Activated CD4-positive, alpha-beta T cell treated with anti-CD3 and anti-CD28 coated beads for 36 hours (primary cell): ENCODE measurements around the gene SFXN3. TPM values are rescaled to one million over a fixed set of nuclear protein-coding genes. Genes with fewer than 3 reads are reported as not detected.

ENCODE experiments used
- ATAC-seq: fragments of 200-7000 bp; cut with Tn5 transposase; one replicate; pipeline ENCODE4 v1.10.0; 2021; ENCODE audit warnings: mild to moderate bottlenecking, moderate library complexity
- CTCF ChIA-PET: fragments of 350-600 bp; sonication (Branson Sonifier 250); formaldehyde crosslinking; loops from one replicate; lab custom pipeline; 2021; ENCODE audit warnings: antibody characterized with exemption; lab: Charles Lee
- POLR2A ChIA-PET: fragments of 350-600 bp; sonication (Branson Sonifier 250); formaldehyde crosslinking; loops from one replicate; lab custom pipeline; 2021; ENCODE audit warnings: antibody characterized with exemption, inconsistent platforms; lab: Charles Lee
- DNase-seq: peaks from one replicate; pipeline ENCODE4 v3.0.0-alpha.2; 2020
- H3K27ac Mint-ChIP-seq: one replicate; pipeline ENCODE4 v1.8.0; 2021; ENCODE audit warnings: mixed read lengths
- H3K27me3 Mint-ChIP-seq: one replicate; pipeline ENCODE4 v1.8.0; 2021; ENCODE audit warnings: mixed read lengths
- H3K36me3 Mint-ChIP-seq: one replicate; pipeline ENCODE4 v1.8.0; 2021; ENCODE audit warnings: low read depth, mixed read lengths
- H3K4me1 Mint-ChIP-seq: one replicate; pipeline ENCODE4 v1.8.0; 2021; ENCODE audit warnings: mixed read lengths
- H3K4me3 Mint-ChIP-seq: one replicate; pipeline ENCODE4 v1.8.0; 2021; ENCODE audit warnings: mild to moderate bottlenecking, moderate library complexity, mixed read lengths
- H3K9me3 Mint-ChIP-seq: one replicate; pipeline ENCODE4 v1.8.0; 2021; ENCODE audit warnings: low read depth, mixed read lengths
- intact Hi-C, 2 experiments: fragments of 100-400 bp; cut with DNase I in 1 of 2; cut with micrococcal nuclease in 1 of 2; formaldehyde crosslinking; loops; one replicate each; pipeline versions ENCODE4 v1.14.2 to v1.15.1; 2022 to 2024; cut with DNase I, micrococcal nuclease
- total RNA-seq, 2 experiments: library from RNA; stranded (reverse); gene quantifications; one replicate each; pipeline ENCODE4 v1.2.3, GENCODE V29; 2021

SFXN3 gene
- total RNA-seq, 2 experiments from 2014 or later, result 30.0 to 37.7 TPM

DNA sequence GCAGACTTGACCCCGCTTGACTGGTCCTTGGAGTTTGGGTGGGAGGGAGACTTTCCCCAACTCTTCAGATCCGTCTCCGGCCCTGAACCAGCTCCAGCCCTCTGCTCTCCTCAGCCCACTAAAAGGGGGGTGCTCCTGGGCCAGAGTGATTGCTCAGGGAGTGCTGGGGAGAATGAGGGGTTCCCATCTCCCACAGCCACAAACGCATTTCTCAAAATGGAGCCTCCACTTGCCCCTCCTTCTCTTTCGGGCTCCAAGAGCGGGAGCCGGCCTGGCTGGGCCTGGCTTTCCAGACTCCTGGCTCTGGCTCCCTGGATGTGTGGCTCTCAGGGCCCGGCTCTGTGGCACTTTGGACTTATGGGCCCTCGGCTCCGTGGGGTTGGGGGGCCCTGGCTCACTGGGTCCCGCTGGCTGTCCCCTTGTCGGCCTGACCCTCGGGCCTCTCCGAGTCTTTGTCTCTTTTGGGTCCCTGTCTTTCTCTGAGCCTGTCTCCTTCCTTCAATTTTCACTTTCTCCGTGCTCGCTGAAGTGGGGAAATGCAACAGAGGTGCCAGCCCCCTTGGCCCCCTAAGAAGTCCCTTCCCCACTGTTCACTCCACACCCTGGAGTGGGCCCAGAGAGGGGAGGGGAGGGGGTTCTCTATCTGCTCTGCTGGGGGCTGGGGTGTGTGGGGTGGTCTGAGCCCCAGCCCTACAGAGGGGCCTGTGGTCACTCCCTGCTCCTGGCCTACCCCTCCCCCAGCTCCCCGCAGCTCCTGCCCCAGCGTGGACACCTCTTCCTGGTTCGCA, 30.7 kb upstream of the SFXN3 start:
- no peaks in the 10 kb centered on the region for H3K9me3 Mint-ChIP-seq
- ChIA-PET POLR2A (no interaction called here), CTCF (interaction anchor here (1.1 to 4.1 kb wide), 2 partner anchors 11 to 17 kb away, joined by 6 to 73 read pairs; no protein-coding TSS in a partner anchor)
- no peaks in the 10 kb centered on the region for H3K36me3 Mint-ChIP-seq
- peaks cover 20% of the 10 kb centered on the region for H3K4me1 Mint-ChIP-seq
- intact Hi-C loops, result no loop called here
- no peaks in the 10 kb centered on the region for H3K27me3 Mint-ChIP-seq
- DNase-seq (no peak), ATAC-seq (no peak)
- H3K27ac Mint-ChIP-seq, result no peak overlapping the region
- peak overlapping the region; percentile 50 for H3K4me3 Mint-ChIP-seq

- DNase-seq (no peak), ATAC-seq (no peak)
- no peaks in the 10 kb centered on the region for H3K27me3 Mint-ChIP-seq
- H3K4me3 Mint-ChIP-seq, result peak overlapping the region; percentile 50
- H3K27ac Mint-ChIP-seq, result peak overlapping the region; percentile 27
- no peaks in the 10 kb centered on the region for H3K9me3 Mint-ChIP-seq
- peaks cover 20% of the 10 kb centered on the region for H3K4me1 Mint-ChIP-seq
- ChIA-PET CTCF (interaction anchor here (0.7 kb wide), 1 partner anchor 18 kb away, joined by 3 read pairs; no protein-coding TSS in a partner anchor), POLR2A (no interaction called here)
- intact Hi-C loops, result no loop called here
- H3K36me3 Mint-ChIP-seq, result no peaks in the 10 kb centered on the region
Measured at GRCh38 chr10:101000915-101001658, 29.9 kb upstream of the SFXN3 start.

DNA sequence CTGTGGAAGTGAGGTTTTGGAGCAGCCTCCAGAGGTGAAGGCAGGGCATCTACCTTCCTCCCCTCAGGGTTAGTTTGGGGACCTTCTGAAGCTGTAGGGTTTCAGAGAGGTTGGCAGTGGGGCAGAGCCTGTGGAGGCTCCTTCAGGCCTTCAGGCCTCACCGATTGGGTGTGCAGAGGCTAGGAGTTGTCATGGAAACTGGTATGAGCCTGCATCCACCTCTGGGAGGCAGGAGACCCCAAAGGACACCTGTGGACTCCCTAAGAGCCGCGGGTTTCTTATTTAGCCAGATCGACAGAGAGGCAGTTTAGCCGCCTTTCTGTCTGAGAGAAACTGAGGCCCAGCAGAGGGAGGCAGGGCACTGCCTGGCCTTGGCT, 29.4 kb upstream of the SFXN3 start:
- Mint-ChIP-seq H3K9me3 (no peaks in the 10 kb centered on the region), H3K4me1 (peaks cover 15% of the 10 kb centered on the region), H3K27ac (no peak overlapping the region), H3K27me3 (no peaks in the 10 kb centered on the region), H3K36me3 (no peaks in the 10 kb centered on the region), H3K4me3 (no peak overlapping the region)
- intact Hi-C loops, result no loop called here
- ChIA-PET POLR2A (no interaction called here), CTCF (interaction anchor here (0.7 kb wide), 1 partner anchor 17 kb away, joined by 3 read pairs; no protein-coding TSS in a partner anchor)
- ATAC-seq (no peak), DNase-seq (no peak)

- no peaks in the 10 kb centered on the region for H3K27me3 Mint-ChIP-seq
- CTCF ChIA-PET, result interaction anchor here (1.2 to 2.4 kb wide), 3 partner anchors 11 to 17 kb away, joined by 3 to 13 read pairs (median 4); no protein-coding TSS in a partner anchor
Measured at GRCh38 chr10:101002456-101002855, 28.6 kb upstream of the SFXN3 start.

DNA sequence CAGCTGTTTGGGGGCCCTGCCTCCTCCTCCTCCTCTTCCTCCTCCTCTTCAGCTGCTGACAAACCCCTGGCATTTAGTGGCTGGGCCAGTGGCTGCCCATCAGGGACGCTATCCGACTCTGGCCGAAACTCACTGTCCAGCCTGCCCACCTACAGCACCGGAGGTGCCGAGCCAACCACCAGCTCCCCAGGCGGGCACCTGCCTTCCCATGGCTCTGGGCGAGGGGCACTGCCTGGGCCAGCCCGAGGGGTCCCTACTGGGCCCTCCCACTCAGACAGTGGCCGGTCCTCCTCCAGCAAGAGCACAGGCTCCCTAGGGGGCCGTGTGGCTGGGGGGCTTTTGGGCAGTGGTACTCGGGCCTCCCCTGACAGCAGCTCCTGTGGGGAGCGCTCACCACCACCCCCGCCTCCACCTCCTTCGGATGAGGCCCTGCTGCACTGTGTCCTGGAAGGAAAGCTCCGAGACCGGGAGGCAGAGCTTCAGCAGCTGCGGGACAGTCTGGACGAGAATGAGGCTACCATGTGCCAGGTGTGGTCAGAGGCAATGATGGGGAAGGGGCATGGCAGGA, 27.3 kb upstream of the SFXN3 start:
- intact Hi-C loops, result no loop called here
- ChIA-PET POLR2A (no interaction called here), CTCF (interaction anchor here (0.7 to 2.4 kb wide), 10 partner anchors 11 to 958 kb away, joined by 3 to 13 read pairs (median 3); no protein-coding TSS in a partner anchor)
- Mint-ChIP-seq H3K4me3 (no peak overlapping the region), H3K4me1 (peaks cover 5% of the 10 kb centered on the region), H3K27ac (no peak overlapping the region), H3K9me3 (no peaks in the 10 kb centered on the region), H3K36me3 (no peaks in the 10 kb centered on the region), H3K27me3 (no peaks in the 10 kb centered on the region)
- no peak for ATAC-seq
- no peak for DNase-seq

More at GRCh38 chr10:101002456-101002855, 28.6 kb upstream of the SFXN3 start:
- H3K4me3 Mint-ChIP-seq, result no peak overlapping the region
- POLR2A ChIA-PET, result no interaction called here
- no peaks in the 10 kb centered on the region for H3K9me3 Mint-ChIP-seq
- DNase-seq, result no peak
- no peak for ATAC-seq
- intact Hi-C loops, result no loop called here
- no peaks in the 10 kb centered on the region for H3K36me3 Mint-ChIP-seq
- H3K27ac Mint-ChIP-seq, result no peak overlapping the region
- peaks cover 13% of the 10 kb centered on the region for H3K4me1 Mint-ChIP-seq

DNA sequence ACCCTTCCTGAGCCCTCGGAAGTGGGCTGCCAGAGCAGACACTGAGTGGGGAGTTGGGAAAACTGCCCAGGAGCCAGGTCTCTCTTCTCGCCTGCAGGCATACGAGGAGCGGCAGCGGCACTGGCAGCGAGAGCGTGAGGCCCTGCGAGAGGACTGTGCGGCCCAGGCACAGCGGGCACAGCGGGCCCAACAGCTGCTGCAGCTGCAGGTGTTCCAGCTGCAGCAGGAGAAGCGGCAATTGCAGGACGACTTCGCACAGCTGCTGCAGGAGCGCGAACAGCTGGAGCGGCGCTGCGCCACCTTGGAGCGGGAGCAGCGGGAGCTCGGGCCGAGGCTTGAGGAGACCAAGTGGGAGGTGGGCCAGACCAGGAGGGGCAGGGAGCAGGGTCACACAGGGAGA, 25.7 kb upstream of the SFXN3 start:
- no peaks in the 10 kb centered on the region for H3K27me3 Mint-ChIP-seq

DNA sequence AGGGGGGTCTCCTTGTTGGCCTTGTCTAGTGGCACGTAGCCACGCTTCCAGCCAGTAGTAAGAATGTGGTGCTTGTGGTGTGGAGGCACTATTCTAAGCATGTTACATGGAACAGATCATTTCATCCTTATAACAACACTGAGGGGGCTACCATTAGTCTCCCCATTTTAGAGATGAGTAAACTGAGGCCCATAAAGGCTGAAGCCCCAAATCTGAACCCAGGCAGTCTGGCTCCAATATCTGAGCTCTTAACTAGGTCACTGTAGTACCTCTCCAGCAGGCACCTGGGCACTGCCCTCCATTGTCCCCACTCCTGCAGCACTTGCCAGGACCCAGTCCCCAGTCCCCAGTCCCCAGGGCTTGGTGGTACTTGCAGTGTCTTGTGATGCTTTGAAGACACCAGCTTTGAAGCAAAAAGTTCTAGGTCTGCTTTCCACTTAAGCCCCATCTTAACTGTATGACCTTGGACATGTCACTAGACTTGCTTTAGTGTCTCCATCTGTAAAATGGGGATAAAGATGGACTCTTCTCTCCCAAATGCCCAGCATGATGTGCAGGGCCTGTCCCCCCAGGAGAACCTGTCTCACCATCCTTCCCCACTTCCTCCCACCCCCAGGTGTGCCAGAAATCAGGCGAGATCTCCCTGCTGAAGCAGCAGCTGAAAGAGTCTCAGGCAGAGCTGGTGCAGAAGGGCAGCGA, 25.0 kb upstream of the SFXN3 start:
- ChIA-PET POLR2A (no interaction called here), CTCF (interaction anchor here (0.6 to 1.7 kb wide), 4 partner anchors 9 to 29 kb away, joined by 3 to 6 read pairs (median 3); partner anchors contain the start of genes PDZD7 and SFXN3)
- ATAC-seq (no peak), DNase-seq (no peak)
- intact Hi-C loops, result no loop called here
- Mint-ChIP-seq H3K4me1 (peaks cover 2% of the 10 kb centered on the region), H3K27ac (no peak overlapping the region), H3K27me3 (no peaks in the 10 kb centered on the region), H3K9me3 (no peaks in the 10 kb centered on the region), H3K36me3 (no peaks in the 10 kb centered on the region), H3K4me3 (no peak overlapping the region)

More for the DNA sequence above, 25.7 kb upstream of the SFXN3 start:
- no peaks in the 10 kb centered on the region for H3K9me3 Mint-ChIP-seq
- H3K36me3 Mint-ChIP-seq, result no peaks in the 10 kb centered on the region
- POLR2A ChIA-PET, result no interaction called here
- ATAC-seq (no peak), DNase-seq (no peak)
- peaks cover 4% of the 10 kb centered on the region for H3K4me1 Mint-ChIP-seq
- intact Hi-C loops, result no loop called here
- CTCF ChIA-PET, result interaction anchor here (1.1 kb wide), 1 partner anchor 10 kb away, joined by 4 read pairs; no protein-coding TSS in a partner anchor
- no peak overlapping the region for H3K4me3 Mint-ChIP-seq
- no peak overlapping the region for H3K27ac Mint-ChIP-seq

- ATAC-seq (no peak), DNase-seq (no peak)
- Mint-ChIP-seq H3K27ac (no peak overlapping the region), H3K4me3 (no peak overlapping the region), H3K36me3 (no peaks in the 10 kb centered on the region), H3K27me3 (no peaks in the 10 kb centered on the region), H3K4me1 (no peaks in the 10 kb centered on the region), H3K9me3 (no peaks in the 10 kb centered on the region)
- ChIA-PET CTCF (interaction anchor here (0.6 to 2.2 kb wide), 8 partner anchors 9 to 95 kb away, joined by 3 to 10 read pairs (median 3); partner anchors contain the start of genes PDZD7 and SFXN3), POLR2A (no interaction called here)
- intact Hi-C loops, result no loop called here
Measured at GRCh38 chr10:101006593-101007098, 24.4 kb upstream of the SFXN3 start.

DNA sequence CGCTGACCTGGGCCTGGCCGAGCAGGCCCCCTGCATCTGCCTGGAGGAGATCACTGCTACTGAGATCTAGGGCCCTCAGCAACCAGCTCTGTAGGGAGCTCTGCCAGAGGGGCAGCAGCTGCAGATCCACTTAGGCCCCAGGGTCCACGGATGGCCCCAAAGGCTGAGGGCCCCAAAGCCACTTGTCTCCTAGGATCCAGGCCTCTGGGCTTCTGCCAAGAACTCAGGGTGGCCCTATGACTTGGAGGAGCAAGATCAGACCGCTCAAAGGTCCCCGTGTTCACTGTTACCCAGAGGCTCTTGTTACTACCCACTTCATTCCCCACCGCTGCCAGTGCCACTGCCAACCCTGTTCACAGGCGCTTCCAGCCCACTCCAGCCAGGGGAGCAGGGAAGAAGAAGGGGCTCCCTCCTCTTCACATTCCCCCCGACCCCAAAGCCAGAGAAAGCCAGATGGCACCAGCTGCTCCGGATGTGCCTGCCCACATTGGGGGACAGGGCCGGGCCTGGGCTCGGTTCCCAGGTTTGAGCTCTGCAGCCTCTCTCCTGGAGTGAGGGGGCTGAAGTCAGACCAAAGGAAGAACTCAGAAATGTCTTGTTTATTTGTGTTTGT, 23.8 kb upstream of the SFXN3 start:
- H3K27me3 Mint-ChIP-seq, result no peaks in the 10 kb centered on the region
- no peaks in the 10 kb centered on the region for H3K36me3 Mint-ChIP-seq
- H3K4me1 Mint-ChIP-seq, result no peaks in the 10 kb centered on the region
- H3K4me3 Mint-ChIP-seq, result no peak overlapping the region
- no peak for ATAC-seq
- H3K27ac Mint-ChIP-seq, result no peak overlapping the region
- no peaks in the 10 kb centered on the region for H3K9me3 Mint-ChIP-seq
- CTCF ChIA-PET, result interaction anchor here (0.6 to 2.2 kb wide), 8 partner anchors 9 to 161 kb away, joined by 3 to 10 read pairs (median 3); partner anchors contain the start of genes PDZD7 and SFXN3
- DNase-seq, result no peak
- intact Hi-C loops, result no loop called here
- POLR2A ChIA-PET, result no interaction called here
